GM12801 (cell line): ENCODE results near the gene MTFP1.

ENCODE experiments used
- TF ChIP-seq, protein P1 (sequence below): IDR thresholded peaks from one replicate; pipeline ENCODE4 v1.5.1; 2011; ENCODE audit warnings: control low read depth; ENCODE audit not compliant: insufficient read length; ENCODE audit errors: extremely low read depth

Gene MTFP1

DNA sequence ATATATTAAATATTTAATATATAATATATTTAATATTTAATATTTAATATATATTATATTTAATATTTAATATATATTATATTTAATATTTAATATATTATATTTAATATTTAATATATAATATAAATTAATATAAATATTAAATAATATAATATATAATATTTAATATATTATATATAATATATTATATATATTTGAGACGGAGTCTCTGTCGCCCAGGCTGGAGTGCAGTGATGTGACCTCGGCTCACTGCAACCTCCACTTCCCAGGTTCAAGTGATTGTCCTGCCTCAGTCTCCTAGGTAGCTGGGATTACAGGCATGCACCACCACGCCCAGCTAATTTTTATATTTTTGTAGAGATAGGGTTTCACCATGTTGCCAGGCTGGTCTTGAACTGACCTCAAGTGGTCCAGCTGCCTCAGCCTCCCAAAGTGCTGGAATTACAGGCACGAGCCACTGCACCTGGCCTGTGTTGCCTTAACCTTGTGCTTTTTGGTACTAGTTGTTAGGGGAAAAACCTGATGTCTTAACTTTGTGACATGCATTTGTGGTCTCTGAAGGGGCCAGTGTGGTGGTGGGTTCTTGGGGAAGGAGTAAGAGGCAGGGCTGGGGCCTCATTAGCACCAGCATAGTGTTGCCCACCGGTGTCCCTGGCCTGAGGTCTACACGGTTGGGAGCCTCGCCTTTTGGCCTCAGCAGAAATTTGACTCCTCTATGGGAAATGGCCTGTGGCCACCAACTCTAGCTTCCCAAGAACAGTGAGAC is 29.7 kb downstream of the MTFP1 start:
- TF ChIP-seq, protein P1, sequence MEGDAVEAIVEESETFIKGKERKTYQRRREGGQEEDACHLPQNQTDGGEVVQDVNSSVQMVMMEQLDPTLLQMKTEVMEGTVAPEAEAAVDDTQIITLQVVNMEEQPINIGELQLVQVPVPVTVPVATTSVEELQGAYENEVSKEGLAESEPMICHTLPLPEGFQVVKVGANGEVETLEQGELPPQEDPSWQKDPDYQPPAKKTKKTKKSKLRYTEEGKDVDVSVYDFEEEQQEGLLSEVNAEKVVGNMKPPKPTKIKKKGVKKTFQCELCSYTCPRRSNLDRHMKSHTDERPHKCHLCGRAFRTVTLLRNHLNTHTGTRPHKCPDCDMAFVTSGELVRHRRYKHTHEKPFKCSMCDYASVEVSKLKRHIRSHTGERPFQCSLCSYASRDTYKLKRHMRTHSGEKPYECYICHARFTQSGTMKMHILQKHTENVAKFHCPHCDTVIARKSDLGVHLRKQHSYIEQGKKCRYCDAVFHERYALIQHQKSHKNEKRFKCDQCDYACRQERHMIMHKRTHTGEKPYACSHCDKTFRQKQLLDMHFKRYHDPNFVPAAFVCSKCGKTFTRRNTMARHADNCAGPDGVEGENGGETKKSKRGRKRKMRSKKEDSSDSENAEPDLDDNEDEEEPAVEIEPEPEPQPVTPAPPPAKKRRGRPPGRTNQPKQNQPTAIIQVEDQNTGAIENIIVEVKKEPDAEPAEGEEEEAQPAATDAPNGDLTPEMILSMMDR = no peak

- TF ChIP-seq, protein P1 = no peak
Observed at GRCh38 chr22:30457981-30458380, 32.4 kb downstream of the MTFP1 start.

GRCh38 chr22:30459181-30460052 is 33.8 kb downstream of the MTFP1 start:
- TF ChIP-seq, protein P1 = no peak

DNA sequence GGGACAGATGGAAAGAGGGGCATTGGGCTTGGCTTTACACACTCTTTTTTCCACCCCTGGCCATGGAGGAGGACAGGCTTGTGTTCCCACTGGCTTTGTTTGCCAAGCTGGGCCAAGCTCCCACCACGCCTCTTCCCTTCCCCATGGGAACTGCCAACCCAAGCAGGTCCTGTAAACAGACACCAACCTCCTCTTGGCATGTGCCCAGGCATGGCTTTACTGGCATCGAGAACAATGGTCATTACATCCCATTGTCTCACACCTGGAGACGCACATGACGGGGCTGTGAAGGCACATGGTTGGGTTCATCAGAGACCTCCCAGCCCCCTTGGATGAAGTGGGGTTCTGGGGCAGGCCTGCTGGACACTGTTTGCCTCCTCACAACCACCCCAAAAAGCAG is 34.6 kb downstream of the MTFP1 start:
- TF ChIP-seq, protein P1 = no peak

DNA sequence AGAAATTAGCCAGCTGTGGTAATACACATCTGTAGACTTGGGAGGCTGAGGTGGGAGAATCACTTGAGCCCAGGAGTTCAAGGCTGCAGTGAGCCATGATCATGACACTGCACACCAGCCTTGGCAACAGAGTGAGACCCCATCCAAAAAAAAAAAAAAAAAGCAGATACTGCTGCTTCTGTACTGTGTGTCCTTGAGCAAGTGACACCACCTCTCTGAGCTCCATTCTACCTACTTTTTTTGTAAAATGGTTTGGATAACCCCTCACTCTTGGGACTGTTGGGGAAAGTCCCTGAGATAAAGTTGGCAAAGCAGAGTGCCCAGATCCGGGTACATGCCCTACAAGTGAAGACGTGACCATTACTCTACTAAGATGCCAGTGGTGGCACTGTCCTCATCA is 43.6 kb downstream of the MTFP1 start:
- TF ChIP-seq, protein P1 = no peak

GRCh38 chr22:30470655-30471054 is 45.1 kb downstream of the MTFP1 start:
- TF ChIP-seq, protein P1 = no peak

GRCh38 chr22:30471616-30472318 is 46.2 kb downstream of the MTFP1 start, which contains the start of gene SEC14L3:
Gene SEC14L3, minus strand, starts transcription at chr22:30472017. Its CDS starts 59 bp downstream, at chr22:30471958.
- TF ChIP-seq, protein P1 = no peak
